ENCODE results near the gene COMMD6.

GRCh38 chr13:75533861-75534260, 3.8 kb downstream of the COMMD6 start:
- no peak for TF ChIP-seq ZFX (IDR thresholded peaks at IDR 0.05)
- no peak for TF ChIP-seq CTCF (conservative IDR thresholded peaks at IDR 0.05)

Data from C4-2B (cell line).